ENCODE measurements around the gene AXDND1.

DNA sequence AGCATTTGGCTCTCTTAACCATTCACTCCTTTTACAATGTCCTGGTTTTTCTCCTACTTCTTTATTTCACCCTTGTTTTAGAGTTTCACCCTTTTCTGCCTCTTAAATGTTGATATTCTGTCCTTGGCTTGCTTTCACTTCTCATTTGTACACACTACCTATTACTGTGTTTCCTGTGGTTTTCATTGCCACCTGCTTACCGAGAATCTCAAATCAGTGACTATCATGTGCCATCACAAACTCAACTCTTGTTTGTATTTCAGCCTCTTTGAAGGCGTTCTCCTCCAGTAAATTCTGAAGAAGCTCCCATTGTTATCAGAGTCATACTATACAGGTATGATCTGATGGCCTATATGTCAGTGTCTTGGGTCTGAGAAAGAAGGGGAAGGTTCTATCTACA is 144.3 kb downstream of the AXDND1 start:
- TF ChIP-seq EZH2 (IDR thresholded peaks at IDR 0.05; ENCODE audit: low read length, missing control alignments): no peak
- TF ChIP-seq, protein P1, sequence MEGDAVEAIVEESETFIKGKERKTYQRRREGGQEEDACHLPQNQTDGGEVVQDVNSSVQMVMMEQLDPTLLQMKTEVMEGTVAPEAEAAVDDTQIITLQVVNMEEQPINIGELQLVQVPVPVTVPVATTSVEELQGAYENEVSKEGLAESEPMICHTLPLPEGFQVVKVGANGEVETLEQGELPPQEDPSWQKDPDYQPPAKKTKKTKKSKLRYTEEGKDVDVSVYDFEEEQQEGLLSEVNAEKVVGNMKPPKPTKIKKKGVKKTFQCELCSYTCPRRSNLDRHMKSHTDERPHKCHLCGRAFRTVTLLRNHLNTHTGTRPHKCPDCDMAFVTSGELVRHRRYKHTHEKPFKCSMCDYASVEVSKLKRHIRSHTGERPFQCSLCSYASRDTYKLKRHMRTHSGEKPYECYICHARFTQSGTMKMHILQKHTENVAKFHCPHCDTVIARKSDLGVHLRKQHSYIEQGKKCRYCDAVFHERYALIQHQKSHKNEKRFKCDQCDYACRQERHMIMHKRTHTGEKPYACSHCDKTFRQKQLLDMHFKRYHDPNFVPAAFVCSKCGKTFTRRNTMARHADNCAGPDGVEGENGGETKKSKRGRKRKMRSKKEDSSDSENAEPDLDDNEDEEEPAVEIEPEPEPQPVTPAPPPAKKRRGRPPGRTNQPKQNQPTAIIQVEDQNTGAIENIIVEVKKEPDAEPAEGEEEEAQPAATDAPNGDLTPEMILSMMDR (conservative IDR thresholded peaks at IDR 0.05 in 1 of 2, IDR thresholded peaks at IDR 0.05 in 1 of 2; ENCODE audit: low read depth in 1 of 2, low read length in 2 of 2): no peak

Measured in fibroblast of lung (primary cell).